Fibroblast of skin of scalp (primary cell): ENCODE results near the gene LDLRAD4.

Source experiments
- DNase-seq: peaks from one replicate; pipeline ENCODE4 v3.0.0-alpha.2; 2013

LDLRAD4 gene

GRCh38 chr18:13433685-13434084, 215.1 kb downstream of the LDLRAD4 start:
- DNase-seq = peak; percentile 15

- no peak for DNase-seq
These were observed 216.3 kb downstream of the LDLRAD4 start for GRCh38 chr18:13434854-13435253.

- peak; percentile 59 for DNase-seq
These were observed 217.2 kb downstream of the LDLRAD4 start for GRCh38 chr18:13435586-13436333.

- no peak for DNase-seq
These were observed 218.0 kb downstream of the LDLRAD4 start for GRCh38 chr18:13436576-13436975.

- DNase-seq = peak; percentile 14
These were observed 218.5 kb downstream of the LDLRAD4 start for GRCh38 chr18:13437034-13437433.

- DNase-seq = no peak
These were observed 219.4 kb downstream of the LDLRAD4 start for GRCh38 chr18:13437796-13438506.

- no peak for DNase-seq
These were observed 220.0 kb downstream of the LDLRAD4 start for GRCh38 chr18:13438507-13439056.

GRCh38 chr18:13439461-13439860, 220.9 kb downstream of the LDLRAD4 start:
- DNase-seq = no peak

- no peak for DNase-seq
These were observed 222.0 kb downstream of the LDLRAD4 start for GRCh38 chr18:13440277-13441248.

- no peak for DNase-seq
These were observed 223.2 kb downstream of the LDLRAD4 start for GRCh38 chr18:13441736-13442135.

- no peak for DNase-seq
These were observed 223.9 kb downstream of the LDLRAD4 start for GRCh38 chr18:13442451-13442850.

GRCh38 chr18:13443552-13443951, 225.0 kb downstream of the LDLRAD4 start:
- DNase-seq = no peak

GRCh38 chr18:13444430-13445240, 226.1 kb downstream of the LDLRAD4 start:
- DNase-seq = no peak

- DNase-seq = no peak
These were observed 226.8 kb downstream of the LDLRAD4 start for GRCh38 chr18:13445241-13445897.

GRCh38 chr18:13446024-13446423, 227.5 kb downstream of the LDLRAD4 start:
- DNase-seq = no peak

GRCh38 chr18:13446610-13447461, 228.3 kb downstream of the LDLRAD4 start:
- DNase-seq = peak; percentile 42

GRCh38 chr18:13447621-13448334, 229.2 kb downstream of the LDLRAD4 start:
- DNase-seq = peak; percentile 97

- DNase-seq = no peak
These were observed 229.8 kb downstream of the LDLRAD4 start for GRCh38 chr18:13448335-13448795.

- no peak for DNase-seq
These were observed 231.1 kb downstream of the LDLRAD4 start for GRCh38 chr18:13449651-13450050.
